Measurements from ENCODE around the gene PER2.
"Not testable (repeated sequence)": the region's sequence is repeated elsewhere in the genome, so short reads cannot be mapped to it uniquely, and the experiment has no call there.

The PER2 gene, protein sequence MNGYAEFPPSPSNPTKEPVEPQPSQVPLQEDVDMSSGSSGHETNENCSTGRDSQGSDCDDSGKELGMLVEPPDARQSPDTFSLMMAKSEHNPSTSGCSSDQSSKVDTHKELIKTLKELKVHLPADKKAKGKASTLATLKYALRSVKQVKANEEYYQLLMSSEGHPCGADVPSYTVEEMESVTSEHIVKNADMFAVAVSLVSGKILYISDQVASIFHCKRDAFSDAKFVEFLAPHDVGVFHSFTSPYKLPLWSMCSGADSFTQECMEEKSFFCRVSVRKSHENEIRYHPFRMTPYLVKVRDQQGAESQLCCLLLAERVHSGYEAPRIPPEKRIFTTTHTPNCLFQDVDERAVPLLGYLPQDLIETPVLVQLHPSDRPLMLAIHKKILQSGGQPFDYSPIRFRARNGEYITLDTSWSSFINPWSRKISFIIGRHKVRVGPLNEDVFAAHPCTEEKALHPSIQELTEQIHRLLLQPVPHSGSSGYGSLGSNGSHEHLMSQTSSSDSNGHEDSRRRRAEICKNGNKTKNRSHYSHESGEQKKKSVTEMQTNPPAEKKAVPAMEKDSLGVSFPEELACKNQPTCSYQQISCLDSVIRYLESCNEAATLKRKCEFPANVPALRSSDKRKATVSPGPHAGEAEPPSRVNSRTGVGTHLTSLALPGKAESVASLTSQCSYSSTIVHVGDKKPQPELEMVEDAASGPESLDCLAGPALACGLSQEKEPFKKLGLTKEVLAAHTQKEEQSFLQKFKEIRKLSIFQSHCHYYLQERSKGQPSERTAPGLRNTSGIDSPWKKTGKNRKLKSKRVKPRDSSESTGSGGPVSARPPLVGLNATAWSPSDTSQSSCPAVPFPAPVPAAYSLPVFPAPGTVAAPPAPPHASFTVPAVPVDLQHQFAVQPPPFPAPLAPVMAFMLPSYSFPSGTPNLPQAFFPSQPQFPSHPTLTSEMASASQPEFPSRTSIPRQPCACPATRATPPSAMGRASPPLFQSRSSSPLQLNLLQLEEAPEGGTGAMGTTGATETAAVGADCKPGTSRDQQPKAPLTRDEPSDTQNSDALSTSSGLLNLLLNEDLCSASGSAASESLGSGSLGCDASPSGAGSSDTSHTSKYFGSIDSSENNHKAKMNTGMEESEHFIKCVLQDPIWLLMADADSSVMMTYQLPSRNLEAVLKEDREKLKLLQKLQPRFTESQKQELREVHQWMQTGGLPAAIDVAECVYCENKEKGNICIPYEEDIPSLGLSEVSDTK (N-terminal part only)

DNA sequence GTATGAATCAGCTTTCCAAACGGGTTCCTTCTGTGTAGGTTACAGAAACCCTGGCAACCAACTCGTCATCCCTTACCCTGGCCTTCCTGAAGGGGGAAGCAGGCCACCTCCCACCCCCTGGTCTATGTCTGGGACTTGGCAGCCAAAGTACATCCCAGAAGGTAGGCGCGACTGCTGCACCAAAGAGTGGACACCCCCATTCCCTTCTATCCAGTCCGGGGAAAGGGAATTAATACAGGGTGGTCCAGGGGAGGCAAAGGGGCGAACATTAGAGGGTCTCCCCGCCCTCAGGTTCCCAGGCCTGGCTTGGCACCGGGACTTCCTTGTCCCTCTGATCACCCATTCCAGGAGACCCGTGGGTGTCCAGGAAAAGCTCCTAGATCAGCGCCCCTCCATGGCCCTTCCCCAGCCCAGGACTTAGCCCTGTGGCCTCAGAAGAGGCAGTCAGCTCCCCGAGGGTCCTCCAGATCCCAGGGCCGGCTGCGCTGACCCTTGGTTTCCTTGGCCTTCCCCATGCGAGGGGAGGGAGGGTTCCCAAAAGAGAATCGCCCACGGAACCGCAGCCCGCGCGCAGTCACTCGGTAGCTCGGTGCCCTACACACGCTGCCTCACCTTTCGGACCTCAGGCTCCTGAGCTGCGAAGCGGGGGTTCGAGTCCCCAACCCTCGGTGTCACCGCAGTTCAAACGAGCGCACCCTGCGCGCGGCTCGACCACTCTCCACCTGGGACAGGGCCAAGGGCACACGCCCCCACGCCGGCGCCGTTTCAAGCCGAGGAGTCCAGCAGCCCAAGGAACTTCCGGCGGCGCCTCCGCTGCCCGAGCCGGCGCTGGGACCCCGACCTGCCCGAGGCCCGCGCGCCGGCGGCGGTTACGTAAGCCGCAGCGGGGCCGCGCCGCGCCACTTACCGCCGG lies at the start of gene PER2:
Gene PER2, minus strand, starts transcription at position 874 of the 913 bp plus-strand sequence. CDS start 10,674 bp downstream, outside the sequence.
- no peak for DNase-seq

GRCh38 chr2:238337846-238338245 lies 49.4 kb upstream of the PER2 start:
- no peak for DNase-seq

GRCh38 chr2:238336793-238337444 lies 48.5 kb upstream of the PER2 start:
- no peak for DNase-seq

DNA sequence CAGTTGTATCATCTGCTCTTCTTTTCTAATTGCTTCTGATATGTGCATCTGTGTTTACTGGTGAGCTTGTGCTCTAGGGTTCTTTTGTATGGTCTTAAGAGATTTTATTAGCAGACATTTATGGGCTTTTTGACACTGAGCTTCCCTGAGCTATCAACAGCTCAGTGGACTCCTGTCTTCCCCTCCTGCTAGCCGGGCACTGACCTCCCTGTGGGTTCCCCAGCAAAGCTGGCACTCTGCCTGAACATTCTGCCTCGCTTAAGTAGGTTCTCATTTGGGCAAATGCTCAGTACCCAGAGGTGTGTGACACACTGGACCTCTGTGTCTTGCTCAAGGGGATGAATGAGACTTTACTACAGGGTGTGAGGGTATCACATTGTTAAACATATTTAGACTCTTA lies 47.7 kb upstream of the PER2 start:
- DNase-seq, result no peak

DNA sequence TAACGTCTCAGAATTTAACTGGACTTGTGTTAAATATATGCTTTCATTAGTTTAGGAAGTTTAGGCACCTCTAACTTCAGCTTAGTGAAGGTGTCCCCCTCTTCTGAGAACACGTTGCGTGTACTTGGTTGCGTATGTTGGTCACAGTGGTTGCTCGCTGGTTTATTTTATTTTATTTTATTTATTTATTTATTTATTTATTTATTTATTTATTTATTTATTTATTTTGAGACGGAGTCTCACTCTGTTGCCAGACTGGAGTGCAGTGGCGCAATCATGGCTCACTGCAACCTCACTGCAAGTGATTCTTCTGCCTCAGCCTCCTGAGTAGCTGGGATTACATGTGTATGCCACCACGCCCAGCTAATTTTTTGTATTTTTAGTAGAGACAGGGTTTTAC lies 47.2 kb upstream of the PER2 start:
- DNase-seq, result not testable (repeated sequence)

DNA sequence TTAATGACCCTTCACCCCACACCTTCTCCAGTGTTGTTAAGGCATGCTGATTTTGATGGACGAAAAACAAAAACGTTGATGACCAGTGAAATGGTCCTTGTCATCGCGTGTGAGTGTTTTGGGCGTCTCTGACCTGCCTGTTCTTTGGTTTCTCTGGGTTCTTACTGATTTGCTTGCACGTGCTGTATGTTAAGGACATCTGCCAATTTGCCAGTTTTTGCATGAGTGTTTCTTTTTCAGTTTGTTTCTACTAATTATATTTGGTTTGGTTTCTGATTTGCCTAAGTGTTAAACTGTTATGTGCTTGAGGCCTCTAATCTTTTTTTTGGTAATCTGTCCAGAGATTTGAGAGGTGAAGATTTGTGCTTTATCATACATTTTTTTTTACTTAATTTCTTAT lies 46.5 kb upstream of the PER2 start:
- DNase-seq, result no peak

DNA sequence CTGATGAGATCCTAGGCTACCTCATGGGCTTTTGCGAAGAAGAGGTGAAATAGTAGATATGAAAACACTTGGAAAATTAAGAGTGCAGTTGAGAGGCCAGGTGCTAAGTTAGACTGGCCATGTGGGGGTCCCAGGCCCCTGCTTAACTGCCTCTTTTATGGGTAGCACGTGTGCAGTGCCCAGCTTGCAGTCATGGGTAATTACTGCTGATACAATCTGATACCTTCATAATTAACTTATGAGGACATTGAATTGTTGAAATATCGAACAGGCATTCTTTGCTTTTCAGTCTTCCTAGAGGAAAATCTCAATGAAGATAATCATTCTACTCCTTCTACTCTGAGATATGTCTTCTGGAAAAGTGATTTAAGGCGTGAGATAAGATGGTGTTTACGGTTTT lies 43.5 kb upstream of the PER2 start:
- no peak for DNase-seq

DNA sequence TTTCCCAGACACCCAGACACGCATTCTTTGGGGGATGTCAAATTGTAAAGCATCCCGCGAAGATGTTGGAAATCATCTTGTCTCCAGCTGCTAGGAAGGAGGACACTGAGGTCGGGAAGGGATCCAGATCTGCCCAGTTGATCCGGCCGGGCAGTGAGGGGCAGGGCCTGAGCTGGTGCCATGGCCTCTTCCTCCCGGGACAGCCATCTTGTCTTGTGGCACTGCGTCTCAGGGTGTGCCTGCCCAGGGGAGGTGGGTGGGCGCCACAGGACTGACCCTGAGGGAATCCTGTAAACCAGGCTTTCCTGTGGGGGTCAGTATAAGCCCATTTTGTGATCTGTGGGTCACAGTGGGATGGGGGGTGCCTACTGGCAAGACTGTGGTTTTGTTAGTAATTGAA lies 42.0 kb upstream of the PER2 start:
- DNase-seq, result no peak

- DNase-seq, result no peak
Observed at GRCh38 chr2:238327751-238328150, 39.3 kb upstream of the PER2 start.

GRCh38 chr2:238326801-238327365 lies 38.5 kb upstream of the PER2 start:
- DNase-seq, result no peak

GRCh38 chr2:238325694-238326093 lies 37.3 kb upstream of the PER2 start:
- DNase-seq, result no peak

DNA sequence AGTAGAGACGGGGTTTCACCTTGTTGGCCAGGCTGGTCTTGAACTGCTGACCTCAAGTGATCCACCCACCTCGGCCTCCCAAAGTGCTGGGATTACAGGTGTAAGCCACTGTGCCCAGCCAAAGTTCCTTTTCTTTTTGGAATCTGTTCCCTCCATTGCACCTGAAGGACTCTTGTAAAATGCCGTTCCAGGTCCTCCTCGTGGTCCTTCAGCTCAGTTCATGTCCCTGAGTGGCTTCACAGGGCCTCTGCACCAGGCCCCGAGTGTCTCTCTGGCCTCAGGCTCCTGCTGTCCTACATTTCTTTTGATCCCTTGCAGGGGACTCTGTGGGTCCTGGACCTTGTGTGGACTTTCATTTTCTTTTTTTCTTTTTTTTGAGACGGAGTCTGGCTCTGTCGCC lies 35.8 kb upstream of the PER2 start:
- not testable (repeated sequence) for DNase-seq

DNA sequence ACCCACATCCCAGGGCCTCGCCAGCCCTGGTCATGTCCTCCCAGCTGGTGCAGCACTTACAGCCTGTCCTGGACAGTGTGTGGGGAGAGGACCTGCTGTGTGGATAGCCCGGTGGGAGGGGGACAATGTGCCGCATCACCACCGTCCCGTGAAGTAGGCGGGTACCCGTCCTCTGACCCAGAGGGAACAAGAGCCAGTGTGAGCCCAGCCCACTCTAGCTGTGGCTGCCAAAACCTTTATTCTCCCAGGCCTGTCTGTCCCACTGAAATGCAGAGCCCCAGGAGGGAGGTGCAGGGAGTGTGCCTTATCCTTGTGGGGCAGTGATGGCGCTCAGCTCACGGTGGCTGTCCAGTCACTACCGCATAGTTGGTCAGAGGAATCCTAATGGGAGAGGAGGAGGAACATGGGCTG lies 33.6 kb upstream of the PER2 start:
- no peak for DNase-seq

DNA sequence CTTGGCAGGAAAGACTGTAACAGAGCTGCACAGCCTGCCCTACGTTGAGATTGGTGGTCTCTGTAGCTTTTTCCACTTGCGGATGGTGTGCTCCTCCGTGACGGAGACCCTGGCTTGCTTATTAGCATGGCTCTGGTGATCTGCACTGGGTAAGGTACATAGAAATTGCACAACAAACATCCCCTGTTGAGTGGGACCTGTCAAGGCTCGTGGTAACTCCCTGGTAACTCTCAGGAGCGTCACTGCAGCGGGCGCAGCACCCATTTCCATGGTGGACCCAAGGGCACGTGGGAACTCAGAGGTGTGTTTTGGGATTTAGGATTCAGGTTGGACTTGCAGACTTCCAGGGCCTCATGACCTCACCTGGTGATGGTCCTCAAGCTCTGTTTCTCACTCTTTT lies 33.1 kb upstream of the PER2 start:
- DNase-seq, result no peak

DNA sequence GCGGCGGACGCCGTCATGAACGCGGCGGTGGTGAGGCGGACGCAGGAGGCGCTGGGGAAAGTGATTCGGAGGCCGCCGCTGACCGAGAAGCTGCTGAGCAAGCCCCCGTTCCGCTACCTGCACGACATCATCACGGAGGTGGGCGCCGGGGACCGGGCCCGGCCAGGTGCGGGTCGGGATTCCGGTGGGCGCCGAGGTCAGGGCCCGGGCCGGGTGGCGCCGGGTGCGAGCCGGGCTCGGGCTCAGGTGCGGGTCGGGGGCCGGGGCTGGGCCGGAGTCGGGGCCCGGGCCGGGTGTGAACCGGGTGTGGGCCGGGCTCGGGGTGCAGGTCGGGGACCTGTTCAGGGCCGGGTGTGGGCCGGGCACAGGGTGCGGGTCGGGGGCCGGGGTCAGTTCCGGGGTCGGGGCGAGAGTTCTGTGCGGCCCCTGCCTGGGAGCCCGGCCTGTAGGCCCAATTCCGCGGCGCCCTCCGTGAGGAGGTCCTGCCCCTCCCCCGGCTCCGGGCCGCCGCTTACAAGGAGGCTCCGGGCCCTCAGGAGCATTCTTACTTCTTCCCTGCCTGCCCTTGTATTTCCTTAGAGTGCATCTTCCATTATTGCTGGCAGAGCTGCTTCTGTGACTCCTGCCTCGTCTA lies 32.4 kb upstream of the PER2 start:
- DNase-seq, result no peak

DNA sequence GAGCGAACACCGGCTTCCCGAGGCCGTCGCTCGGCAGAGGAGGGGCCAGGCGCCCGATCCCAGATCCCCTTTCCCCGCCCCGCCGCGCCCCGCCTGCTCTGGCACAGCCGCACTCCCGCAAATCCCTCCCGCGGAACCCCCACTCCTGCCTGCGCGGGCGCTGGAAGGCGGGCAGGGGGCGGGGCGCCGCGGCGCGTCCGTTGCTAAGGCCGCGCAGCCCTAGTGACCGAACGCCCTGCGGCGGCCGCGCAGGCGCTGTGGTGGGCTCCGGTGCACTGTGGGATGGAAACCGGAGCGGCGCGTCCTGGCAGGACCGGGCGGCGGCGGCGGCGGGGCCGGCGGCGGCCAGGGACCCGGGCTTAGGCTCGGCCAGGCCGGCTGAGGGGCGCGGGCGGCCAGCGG lies 31.8 kb upstream of the PER2 start, which contains the start of gene TRAF3IP1:
Gene TRAF3IP1, plus strand, starts transcription at position 273 of the 402 bp plus-strand sequence. CDS start 145 bp downstream, outside the sequence.
- peak; percentile 84 for DNase-seq

DNA sequence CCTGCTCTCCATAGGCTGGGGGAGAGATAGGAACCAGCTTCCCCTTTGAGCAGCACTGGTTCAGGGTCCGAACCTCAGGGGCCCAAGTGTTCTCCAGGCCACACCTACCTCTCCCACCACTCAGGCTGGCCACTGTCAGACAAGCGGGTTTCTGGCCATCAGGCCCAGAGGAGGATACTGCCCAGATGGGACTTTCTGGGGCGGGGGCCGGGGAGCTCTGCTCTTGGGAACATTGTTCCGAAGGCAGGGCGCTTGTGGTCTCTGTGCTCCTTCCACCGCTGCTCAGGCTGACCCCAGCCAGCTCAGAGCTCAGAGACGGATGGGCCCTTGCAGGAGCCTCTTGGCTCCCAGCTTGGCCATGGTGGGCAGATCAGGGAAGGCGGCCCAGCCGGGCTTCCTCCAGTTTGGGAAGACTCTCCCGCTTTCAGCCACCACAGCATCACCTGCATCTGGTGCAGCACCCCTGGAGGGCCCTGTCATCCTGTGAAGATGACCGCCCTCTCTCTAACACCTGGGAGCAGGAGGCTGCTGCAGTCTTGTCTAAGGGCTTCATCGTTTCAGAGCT lies 26.7 kb upstream of the PER2 start:
- no peak for DNase-seq

GRCh38 chr2:238314576-238314975 lies 26.2 kb upstream of the PER2 start:
- DNase-seq, result no peak

DNA sequence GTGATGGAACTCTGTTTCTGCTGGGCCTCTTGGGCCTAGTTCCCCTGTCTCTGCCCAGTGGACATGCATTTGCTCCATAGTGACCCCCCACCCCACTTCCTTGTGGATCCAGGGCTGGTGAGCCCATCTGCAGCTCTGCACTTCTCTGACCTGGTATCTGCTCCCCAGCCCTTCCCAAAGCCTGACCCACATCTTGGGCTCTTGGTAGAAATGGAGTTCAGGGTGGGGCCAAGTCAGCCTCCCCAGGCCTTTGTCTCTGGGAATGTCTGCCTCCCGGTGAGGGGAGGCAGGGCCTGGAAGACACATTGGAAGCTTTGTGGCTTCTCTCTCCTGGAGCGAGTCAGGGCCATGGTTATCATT lies 25.6 kb upstream of the PER2 start:
- no peak for DNase-seq

DNA sequence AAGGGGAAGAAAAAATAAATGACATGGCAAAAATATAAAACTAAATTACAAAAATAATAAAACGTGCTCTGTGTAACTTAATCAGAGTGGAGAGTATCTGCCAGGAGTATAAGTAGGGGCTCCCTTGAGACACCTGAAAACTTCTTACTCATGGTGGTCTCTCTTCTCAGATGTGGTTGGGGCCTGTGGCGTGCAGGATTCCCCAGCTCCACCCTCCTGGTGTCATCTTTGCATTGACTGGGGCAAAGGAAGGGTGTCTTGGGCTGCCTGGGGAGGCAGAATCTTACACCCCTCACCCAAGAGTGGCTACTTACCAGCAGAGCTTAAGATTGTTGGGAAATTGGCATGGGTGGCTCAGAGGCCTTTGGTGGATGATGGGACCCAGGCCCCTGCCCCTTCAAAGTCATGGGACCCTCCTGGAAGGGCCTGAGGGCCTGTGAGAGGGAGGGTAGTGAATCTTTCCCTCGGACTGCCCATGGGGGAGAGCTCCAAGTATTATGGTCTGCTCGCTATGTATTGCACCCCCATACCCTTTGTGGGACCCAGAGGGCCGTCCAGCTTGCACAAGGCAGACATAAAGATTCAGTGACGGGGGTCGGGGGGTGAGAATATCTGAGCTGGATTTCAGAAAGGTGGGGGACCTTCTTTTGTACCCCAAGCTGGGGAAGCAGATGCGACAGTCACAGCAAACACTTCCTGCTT lies 25.0 kb upstream of the PER2 start:
- no peak for DNase-seq
